HL-60 (cell line): ENCODE measurements around the gene AKAP6.

Experiments
- DNase-seq, 2 experiments: peaks; one replicate each; pipeline ENCODE4 v3.0.0-alpha.2; 2010 to 2020; ENCODE audit warnings: low read depth in 1 of 2, low spot score in 1 of 2
- H3K27ac ChIP-seq: fragments of 250-450 bp; sonication (Bioruptor Pico); replicated peaks from 2 replicates; pipeline ENCODE4 v1.5.1; 2020; ENCODE audit warnings: mild to moderate bottlenecking, moderate library complexity
- H3K27me3 ChIP-seq: fragments of 250-450 bp; sonication (Bioruptor Pico); 2 replicates; pipeline ENCODE4 v1.5.1; 2021; ENCODE audit warnings: mild to moderate bottlenecking, moderate library complexity; ENCODE audit not compliant: insufficient read depth, poor library complexity, severe bottlenecking
- H3K4me3 ChIP-seq: replicated peaks from 2 replicates; pipeline ENCODE4 v1.5.1; 2011; ENCODE audit warnings: mild to moderate bottlenecking, control low read depth, low read length; ENCODE audit not compliant: insufficient read depth
- GABPA ChIP-seq: IDR thresholded peaks from 2 replicates; pipeline ENCODE4 v1.6.1; 2012; ENCODE audit warnings: low read depth
- POLR2AphosphoS5 ChIP-seq: IDR thresholded peaks from 2 replicates; pipeline ENCODE4 v1.6.1; 2012; ENCODE audit warnings: low read depth
- SPI1 ChIP-seq: IDR thresholded peaks from 2 replicates; pipeline ENCODE4 v1.6.1; 2012; ENCODE audit warnings: low read depth, mild to moderate bottlenecking, borderline replicate concordance
- TF ChIP-seq, protein P1 (sequence below): IDR thresholded peaks from one replicate; pipeline ENCODE4 v1.5.1; 2011; ENCODE audit warnings: low read length, control low read depth, inconsistent platforms; ENCODE audit not compliant: insufficient read depth
- TF ChIP-seq, protein P2 (sequence below): IDR thresholded peaks from 2 replicates; pipeline ENCODE4 v1.6.1; 2012; ENCODE audit warnings: low read depth; ENCODE audit not compliant: insufficient replicate concordance

The AKAP6 gene

DNA sequence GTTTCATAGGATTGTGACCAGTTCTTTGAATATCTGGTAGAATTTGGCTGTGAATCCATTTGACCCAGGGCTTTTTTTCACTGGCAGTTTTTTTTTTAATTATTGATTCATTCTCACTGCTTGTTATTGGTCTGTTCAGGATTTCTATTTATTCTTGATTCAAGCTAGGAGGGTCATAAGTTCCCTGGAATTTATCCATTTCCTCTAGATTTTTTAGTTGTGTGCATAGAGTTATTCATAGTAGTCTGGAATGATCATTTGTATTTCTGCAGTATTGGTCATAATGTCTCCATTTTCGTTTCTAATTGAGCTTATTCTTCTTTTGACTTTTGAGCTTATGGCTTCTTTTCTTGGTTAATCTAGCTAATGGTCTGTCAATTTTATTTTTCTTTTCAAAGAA, 291.6 kb downstream of the AKAP6 start:
- H3K4me3 ChIP-seq = no peak overlapping the region
- DNase-seq = no peak
- H3K27me3 ChIP-seq = no peaks in the 10 kb centered on the region
- TF ChIP-seq GABPA (no peak), SPI1 (no peak), POLR2AphosphoS5 (no peak)
- TF ChIP-seq, protein P1, sequence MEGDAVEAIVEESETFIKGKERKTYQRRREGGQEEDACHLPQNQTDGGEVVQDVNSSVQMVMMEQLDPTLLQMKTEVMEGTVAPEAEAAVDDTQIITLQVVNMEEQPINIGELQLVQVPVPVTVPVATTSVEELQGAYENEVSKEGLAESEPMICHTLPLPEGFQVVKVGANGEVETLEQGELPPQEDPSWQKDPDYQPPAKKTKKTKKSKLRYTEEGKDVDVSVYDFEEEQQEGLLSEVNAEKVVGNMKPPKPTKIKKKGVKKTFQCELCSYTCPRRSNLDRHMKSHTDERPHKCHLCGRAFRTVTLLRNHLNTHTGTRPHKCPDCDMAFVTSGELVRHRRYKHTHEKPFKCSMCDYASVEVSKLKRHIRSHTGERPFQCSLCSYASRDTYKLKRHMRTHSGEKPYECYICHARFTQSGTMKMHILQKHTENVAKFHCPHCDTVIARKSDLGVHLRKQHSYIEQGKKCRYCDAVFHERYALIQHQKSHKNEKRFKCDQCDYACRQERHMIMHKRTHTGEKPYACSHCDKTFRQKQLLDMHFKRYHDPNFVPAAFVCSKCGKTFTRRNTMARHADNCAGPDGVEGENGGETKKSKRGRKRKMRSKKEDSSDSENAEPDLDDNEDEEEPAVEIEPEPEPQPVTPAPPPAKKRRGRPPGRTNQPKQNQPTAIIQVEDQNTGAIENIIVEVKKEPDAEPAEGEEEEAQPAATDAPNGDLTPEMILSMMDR = no peak
- TF ChIP-seq, protein P2, sequence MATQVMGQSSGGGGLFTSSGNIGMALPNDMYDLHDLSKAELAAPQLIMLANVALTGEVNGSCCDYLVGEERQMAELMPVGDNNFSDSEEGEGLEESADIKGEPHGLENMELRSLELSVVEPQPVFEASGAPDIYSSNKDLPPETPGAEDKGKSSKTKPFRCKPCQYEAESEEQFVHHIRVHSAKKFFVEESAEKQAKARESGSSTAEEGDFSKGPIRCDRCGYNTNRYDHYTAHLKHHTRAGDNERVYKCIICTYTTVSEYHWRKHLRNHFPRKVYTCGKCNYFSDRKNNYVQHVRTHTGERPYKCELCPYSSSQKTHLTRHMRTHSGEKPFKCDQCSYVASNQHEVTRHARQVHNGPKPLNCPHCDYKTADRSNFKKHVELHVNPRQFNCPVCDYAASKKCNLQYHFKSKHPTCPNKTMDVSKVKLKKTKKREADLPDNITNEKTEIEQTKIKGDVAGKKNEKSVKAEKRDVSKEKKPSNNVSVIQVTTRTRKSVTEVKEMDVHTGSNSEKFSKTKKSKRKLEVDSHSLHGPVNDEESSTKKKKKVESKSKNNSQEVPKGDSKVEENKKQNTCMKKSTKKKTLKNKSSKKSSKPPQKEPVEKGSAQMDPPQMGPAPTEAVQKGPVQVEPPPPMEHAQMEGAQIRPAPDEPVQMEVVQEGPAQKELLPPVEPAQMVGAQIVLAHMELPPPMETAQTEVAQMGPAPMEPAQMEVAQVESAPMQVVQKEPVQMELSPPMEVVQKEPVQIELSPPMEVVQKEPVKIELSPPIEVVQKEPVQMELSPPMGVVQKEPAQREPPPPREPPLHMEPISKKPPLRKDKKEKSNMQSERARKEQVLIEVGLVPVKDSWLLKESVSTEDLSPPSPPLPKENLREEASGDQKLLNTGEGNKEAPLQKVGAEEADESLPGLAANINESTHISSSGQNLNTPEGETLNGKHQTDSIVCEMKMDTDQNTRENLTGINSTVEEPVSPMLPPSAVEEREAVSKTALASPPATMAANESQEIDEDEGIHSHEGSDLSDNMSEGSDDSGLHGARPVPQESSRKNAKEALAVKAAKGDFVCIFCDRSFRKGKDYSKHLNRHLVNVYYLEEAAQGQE = no peak
- H3K27ac ChIP-seq = no peak overlapping the region

DNA sequence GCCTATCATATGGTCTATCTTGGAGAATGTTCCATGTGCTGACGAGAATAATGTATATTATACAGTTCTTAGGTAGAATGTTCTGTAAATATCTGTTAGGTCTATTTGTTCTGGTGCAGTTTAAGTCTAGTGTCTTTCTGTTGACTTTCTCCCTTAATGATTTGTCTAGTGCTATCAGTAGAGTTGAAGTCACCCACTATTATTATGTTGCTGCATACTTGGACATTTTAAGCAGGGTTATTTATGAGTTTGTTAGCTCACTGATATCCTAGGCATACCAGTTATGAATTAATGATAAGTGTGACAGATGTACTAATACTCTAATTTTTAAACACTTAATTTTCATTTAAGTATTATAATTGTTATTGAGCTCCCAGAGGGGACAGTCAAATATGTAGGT, 292.5 kb downstream of the AKAP6 start:
- Histone ChIP-seq H3K27me3 (no peaks in the 10 kb centered on the region), H3K27ac (no peak overlapping the region), H3K4me3 (no peak overlapping the region)
- no peak for TF ChIP-seq GABPA
- no peak for TF ChIP-seq SPI1
- TF ChIP-seq, protein P1 = no peak
- TF ChIP-seq POLR2AphosphoS5 = no peak
- TF ChIP-seq, protein P2 = no peak
- no peak for DNase-seq

DNA sequence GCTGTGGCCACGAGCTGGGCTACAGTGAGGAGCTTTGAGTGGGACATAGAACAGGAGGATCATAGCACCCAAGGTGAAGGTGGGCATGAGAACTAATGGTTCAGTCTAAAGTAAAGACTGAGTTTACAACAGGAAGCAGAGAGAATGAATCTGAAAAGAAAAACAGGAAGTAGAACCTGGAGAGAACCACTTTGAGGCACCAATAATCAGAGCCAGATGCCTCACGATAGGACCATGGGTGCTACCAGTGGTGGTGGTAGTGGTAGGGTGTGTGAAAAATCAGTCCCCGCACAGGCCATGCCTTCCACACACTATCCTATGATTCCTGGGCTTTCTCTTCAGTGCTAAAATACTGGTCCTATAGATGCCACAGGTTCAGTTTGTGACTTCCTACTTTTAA, 293.6 kb downstream of the AKAP6 start:
- H3K4me3 ChIP-seq = no peak overlapping the region
- DNase-seq = no peak
- H3K27me3 ChIP-seq = no peaks in the 10 kb centered on the region
- TF ChIP-seq SPI1 (no peak), POLR2AphosphoS5 (no peak), GABPA (no peak)
- TF ChIP-seq, protein P2 = no peak
- TF ChIP-seq, protein P1 = no peak
- H3K27ac ChIP-seq = no peak overlapping the region
